GM23338 (cell line): ENCODE data around the gene RIN3. TPM values are rescaled to one million over a fixed set of nuclear protein-coding genes. Genes with fewer than 3 reads are reported as not detected.

Experiments
- ATAC-seq: fragments of 200-7000 bp; cut with Tn5 transposase; 3 replicates; pipeline ENCODE4 v1.9.1; 2020
- DNase-seq: peaks from one replicate; pipeline ENCODE4 v3.0.0-alpha.2; 2015; ENCODE audit warnings: low spot score
- H2AFZ ChIP-seq: fragments of 200-600 bp; sonication (generic); 2 replicates; pipeline ENCODE4 v1.8.0; 2016; ENCODE audit warnings: antibody characterized with exemption, mild to moderate bottlenecking, moderate library complexity
- H3F3A ChIP-seq: fragments of 200-600 bp; sonication (generic); replicated peaks from 2 replicates; pipeline ENCODE4 v1.8.0; 2017; ENCODE audit warnings: antibody characterized with exemption, mixed run types, low read depth
- H3K27ac ChIP-seq: fragments of 200-600 bp; sonication (generic); 2 replicates; pipeline ENCODE4 v1.6.1; 2016; ENCODE audit warnings: low read depth
- H3K27me3 ChIP-seq: fragments of 200-600 bp; sonication (generic); 2 replicates; pipeline ENCODE4 v1.8.0; 2016; ENCODE audit warnings: mild to moderate bottlenecking, mixed run types, moderate library complexity; ENCODE audit not compliant: insufficient read depth
- H3K36me3 ChIP-seq: fragments of 200-600 bp; sonication (generic); 2 replicates; pipeline ENCODE4 v1.8.0; 2016; ENCODE audit warnings: mild to moderate bottlenecking; ENCODE audit not compliant: insufficient read depth
- H3K4me1 ChIP-seq: fragments of 200-600 bp; sonication (generic); 2 replicates; pipeline ENCODE4 v1.8.0; 2016; ENCODE audit warnings: mild to moderate bottlenecking, moderate library complexity; ENCODE audit not compliant: insufficient read depth
- H3K4me2 ChIP-seq: fragments of 200-600 bp; sonication (generic); 2 replicates; pipeline ENCODE4 v1.7.1; 2017; ENCODE audit warnings: mixed run types
- H3K4me3 ChIP-seq: fragments of 200-600 bp; sonication (generic); 2 replicates; pipeline ENCODE4 v1.6.1; 2016; ENCODE audit warnings: mixed run types
- H3K79me2 ChIP-seq: fragments of 200-600 bp; sonication (generic); replicated peaks from 2 replicates; pipeline ENCODE4 v1.8.0; 2017; ENCODE audit warnings: mild to moderate bottlenecking; ENCODE audit not compliant: insufficient read depth
- H3K9me2 ChIP-seq: fragments of 200-600 bp; sonication (generic); 2 replicates; pipeline ENCODE4 v1.8.0; 2017; ENCODE audit not compliant: insufficient read depth
- H4K20me1 ChIP-seq: fragments of 200-600 bp; sonication (generic); replicated peaks from 2 replicates; pipeline ENCODE4 v1.8.0; 2017; ENCODE audit warnings: mild to moderate bottlenecking; ENCODE audit not compliant: insufficient read depth
- H3K27ac Mint-ChIP-seq: 2 replicates; pipeline ENCODE4 v1.8.0; 2020; ENCODE audit warnings: inconsistent platforms, mild to moderate bottlenecking, moderate library complexity, mixed read lengths
- H3K27me3 Mint-ChIP-seq: 3 replicates; pipeline ENCODE4 v1.8.0; 2022; ENCODE audit warnings: low read depth, mild to moderate bottlenecking, moderate library complexity, mixed read lengths, inconsistent platforms; ENCODE audit not compliant: insufficient read depth, poor library complexity
- H3K36me3 Mint-ChIP-seq: 3 replicates; pipeline ENCODE4 v1.8.0; 2021; ENCODE audit warnings: low read depth, mild to moderate bottlenecking, inconsistent platforms, moderate library complexity, mixed read lengths
- H3K4me1 Mint-ChIP-seq: 3 replicates; pipeline ENCODE4 v1.8.0; 2020; ENCODE audit warnings: mild to moderate bottlenecking, inconsistent platforms, mixed read lengths
- H3K4me3 Mint-ChIP-seq: 3 replicates; pipeline ENCODE4 v1.8.0; 2021; ENCODE audit warnings: moderate library complexity, mild to moderate bottlenecking, inconsistent platforms, mixed read lengths
- H3K9me3 Mint-ChIP-seq: 3 replicates; pipeline ENCODE4 v1.8.0; 2020; ENCODE audit warnings: moderate library complexity, mild to moderate bottlenecking, inconsistent platforms, mixed read lengths
- CREB1 ChIP-seq: fragments of 250-450 bp; sonication (Bioruptor Pico); IDR thresholded peaks from 2 replicates; pipeline ENCODE4 v1.5.0; 2020; ENCODE audit warnings: low read depth, mild to moderate bottlenecking, moderate library complexity
- EZH2 ChIP-seq: fragments of 200-600 bp; sonication (generic); IDR thresholded peaks from one replicate; pipeline ENCODE4 v1.8.0; 2017; ENCODE audit warnings: antibody characterized with exemption, mild to moderate bottlenecking, low read depth; ENCODE audit not compliant: unreplicated experiment
- EZH2phosphoT487 ChIP-seq: fragments of 200-600 bp; sonication (generic); IDR thresholded peaks from one replicate; pipeline ENCODE4 v1.8.1; 2018; ENCODE audit warnings: antibody characterized with exemption; ENCODE audit not compliant: unreplicated experiment
- JUNB ChIP-seq: IDR thresholded peaks from one replicate; pipeline ENCODE4 v1.6.1; 2016; ENCODE audit warnings: antibody characterized with exemption; ENCODE audit not compliant: unreplicated experiment
- NANOG ChIP-seq: IDR thresholded peaks from 2 replicates; pipeline ENCODE4 v1.6.1; 2016; ENCODE audit warnings: antibody characterized with exemption, borderline replicate concordance
- ZNF114 ChIP-seq: fragments of 250-450 bp; sonication (Bioruptor Pico); IDR thresholded peaks from 2 replicates; pipeline ENCODE4 v1.5.0; 2020; ENCODE audit warnings: mild to moderate bottlenecking, moderate library complexity
- polyA plus RNA-seq: library from polyadenylated mRNA; unstranded; fragments of >200 nt; fragmentation: Nextera tagmentation; extraction: Ambion mirVana; gene quantifications from 2 replicates; pipeline ENCODE4 v1.2.1, GENCODE V29; 2016
- total RNA-seq: library from RNA; depleted of rRNA; stranded (reverse); fragments of >200 nt; shearing (Covaris generic); gene quantifications from 2 replicates; pipeline ENCODE4 v1.2.3, GENCODE V29; 2014
- TF ChIP-seq, protein P1 (sequence below): fragments of 250-450 bp; sonication (Bioruptor Pico); IDR thresholded peaks from 2 replicates; pipeline ENCODE4 v1.5.0; 2020; ENCODE audit warnings: mild to moderate bottlenecking, moderate library complexity
- TF ChIP-seq, protein P2 (sequence below): IDR thresholded peaks from 2 replicates; pipeline ENCODE4 v1.6.1; 2016; ENCODE audit warnings: antibody characterized with exemption

Gene RIN3
- total and polyA plus RNA-seq, 2 experiments from 2014 or later, result 0.97 to 1.5 TPM

DNA sequence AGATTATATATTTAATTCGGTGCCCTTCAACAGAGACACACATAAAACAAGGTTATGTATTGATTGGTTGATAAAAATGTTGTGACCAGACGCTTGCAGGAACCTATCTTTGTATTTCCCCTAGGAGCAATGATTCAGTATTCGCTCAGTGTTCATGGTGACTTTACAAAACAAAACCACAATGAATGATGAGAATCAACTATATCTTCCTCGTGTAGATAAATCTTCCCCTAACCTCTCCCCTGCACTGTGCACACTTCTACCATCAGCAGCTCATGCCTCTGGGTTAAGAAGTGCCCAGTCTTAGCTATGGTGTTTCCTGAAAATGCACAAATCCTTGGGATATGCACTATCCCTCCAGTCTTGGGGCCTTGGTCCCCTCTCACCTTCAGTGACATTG is 16.3 kb downstream of the RIN3 start (continued):
- TF ChIP-seq, protein P1, sequence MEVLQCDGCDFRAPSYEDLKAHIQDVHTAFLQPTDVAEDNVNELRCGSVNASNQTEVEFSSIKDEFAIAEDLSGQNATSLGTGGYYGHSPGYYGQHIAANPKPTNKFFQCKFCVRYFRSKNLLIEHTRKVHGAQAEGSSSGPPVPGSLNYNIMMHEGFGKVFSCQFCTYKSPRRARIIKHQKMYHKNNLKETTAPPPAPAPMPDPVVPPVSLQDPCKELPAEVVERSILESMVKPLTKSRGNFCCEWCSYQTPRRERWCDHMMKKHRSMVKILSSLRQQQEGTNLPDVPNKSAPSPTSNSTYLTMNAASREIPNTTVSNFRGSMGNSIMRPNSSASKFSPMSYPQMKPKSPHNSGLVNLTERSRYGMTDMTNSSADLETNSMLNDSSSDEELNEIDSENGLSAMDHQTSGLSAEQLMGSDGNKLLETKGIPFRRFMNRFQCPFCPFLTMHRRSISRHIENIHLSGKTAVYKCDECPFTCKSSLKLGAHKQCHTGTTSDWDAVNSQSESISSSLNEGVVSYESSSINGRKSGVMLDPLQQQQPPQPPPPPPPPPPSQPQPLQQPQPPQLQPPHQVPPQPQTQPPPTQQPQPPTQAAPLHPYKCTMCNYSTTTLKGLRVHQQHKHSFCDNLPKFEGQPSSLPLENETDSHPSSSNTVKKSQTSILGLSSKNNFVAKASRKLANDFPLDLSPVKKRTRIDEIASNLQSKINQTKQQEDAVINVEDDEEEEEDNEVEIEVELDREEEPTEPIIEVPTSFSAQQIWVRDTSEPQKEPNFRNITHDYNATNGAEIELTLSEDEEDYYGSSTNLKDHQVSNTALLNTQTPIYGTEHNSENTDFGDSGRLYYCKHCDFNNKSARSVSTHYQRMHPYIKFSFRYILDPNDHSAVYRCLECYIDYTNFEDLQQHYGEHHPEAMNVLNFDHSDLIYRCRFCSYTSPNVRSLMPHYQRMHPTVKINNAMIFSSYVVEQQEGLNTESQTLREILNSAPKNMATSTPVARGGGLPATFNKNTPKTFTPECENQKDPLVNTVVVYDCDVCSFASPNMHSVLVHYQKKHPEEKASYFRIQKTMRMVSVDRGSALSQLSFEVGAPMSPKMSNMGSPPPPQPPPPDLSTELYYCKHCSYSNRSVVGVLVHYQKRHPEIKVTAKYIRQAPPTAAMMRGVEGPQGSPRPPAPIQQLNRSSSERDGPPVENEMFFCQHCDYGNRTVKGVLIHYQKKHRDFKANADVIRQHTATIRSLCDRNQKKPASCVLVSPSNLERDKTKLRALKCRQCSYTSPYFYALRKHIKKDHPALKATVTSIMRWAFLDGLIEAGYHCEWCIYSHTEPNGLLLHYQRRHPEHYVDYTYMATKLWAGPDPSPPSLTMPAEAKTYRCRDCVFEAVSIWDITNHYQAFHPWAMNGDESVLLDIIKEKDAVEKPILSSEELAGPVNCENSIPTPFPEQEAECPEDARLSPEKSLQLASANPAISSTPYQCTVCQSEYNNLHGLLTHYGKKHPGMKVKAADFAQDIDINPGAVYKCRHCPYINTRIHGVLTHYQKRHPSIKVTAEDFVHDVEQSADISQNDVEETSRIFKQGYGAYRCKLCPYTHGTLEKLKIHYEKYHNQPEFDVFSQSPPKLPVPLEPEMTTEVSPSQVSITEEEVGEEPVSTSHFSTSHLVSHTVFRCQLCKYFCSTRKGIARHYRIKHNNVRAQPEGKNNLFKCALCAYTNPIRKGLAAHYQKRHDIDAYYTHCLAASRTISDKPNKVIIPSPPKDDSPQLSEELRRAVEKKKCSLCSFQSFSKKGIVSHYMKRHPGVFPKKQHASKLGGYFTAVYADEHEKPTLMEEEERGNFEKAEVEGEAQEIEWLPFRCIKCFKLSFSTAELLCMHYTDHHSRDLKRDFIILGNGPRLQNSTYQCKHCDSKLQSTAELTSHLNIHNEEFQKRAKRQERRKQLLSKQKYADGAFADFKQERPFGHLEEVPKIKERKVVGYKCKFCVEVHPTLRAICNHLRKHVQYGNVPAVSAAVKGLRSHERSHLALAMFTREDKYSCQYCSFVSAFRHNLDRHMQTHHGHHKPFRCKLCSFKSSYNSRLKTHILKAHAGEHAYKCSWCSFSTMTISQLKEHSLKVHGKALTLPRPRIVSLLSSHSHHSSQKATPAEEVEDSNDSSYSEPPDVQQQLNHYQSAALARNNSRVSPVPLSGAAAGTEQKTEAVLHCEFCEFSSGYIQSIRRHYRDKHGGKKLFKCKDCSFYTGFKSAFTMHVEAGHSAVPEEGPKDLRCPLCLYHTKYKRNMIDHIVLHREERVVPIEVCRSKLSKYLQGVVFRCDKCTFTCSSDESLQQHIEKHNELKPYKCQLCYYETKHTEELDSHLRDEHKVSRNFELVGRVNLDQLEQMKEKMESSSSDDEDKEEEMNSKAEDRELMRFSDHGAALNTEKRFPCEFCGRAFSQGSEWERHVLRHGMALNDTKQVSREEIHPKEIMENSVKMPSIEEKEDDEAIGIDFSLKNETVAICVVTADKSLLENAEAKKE (CRISPR knock-in tag), result no peak
- no peak for TF ChIP-seq EZH2
- no peak for TF ChIP-seq NANOG
- TF ChIP-seq EZH2phosphoT487, result no peak
- no peak for TF ChIP-seq JUNB
- TF ChIP-seq, protein P2, sequence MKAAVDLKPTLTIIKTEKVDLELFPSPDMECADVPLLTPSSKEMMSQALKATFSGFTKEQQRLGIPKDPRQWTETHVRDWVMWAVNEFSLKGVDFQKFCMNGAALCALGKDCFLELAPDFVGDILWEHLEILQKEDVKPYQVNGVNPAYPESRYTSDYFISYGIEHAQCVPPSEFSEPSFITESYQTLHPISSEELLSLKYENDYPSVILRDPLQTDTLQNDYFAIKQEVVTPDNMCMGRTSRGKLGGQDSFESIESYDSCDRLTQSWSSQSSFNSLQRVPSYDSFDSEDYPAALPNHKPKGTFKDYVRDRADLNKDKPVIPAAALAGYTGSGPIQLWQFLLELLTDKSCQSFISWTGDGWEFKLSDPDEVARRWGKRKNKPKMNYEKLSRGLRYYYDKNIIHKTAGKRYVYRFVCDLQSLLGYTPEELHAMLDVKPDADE, result no peak

DNA sequence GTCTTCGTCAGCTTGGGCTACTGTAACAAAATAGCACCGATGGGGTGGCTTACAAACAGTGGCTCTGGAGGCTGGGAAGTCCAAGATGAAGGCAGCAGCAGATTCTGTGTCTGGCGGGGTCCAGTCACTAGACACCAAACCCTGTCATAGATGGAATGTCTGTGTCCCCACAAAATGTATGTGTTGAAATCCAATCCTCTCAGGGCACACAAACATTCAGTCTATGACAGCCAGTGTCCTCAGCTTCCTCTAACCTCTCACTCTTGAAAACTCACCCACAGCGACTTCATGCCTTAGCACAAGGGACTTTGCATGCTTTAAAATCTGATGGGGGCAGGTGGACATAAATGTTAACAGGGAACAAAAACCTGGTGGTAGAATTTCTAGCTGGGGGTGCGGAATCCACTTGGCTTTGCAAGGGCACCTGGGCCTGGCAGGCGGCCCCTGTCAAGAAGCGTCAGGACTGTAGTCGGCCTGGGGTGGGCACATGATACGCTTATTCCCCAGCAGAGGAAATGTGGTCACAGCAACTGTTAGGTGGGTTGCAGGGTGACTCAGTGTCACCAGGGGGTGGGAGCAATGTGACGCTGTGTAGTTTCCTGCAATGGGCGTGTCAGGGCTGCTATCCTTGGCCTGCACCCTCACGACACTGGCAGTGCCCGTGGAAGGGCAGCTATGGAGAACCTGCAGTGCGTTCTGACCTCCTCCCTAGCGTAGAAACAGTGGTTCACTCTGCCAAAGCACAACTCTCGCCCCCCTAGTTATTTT is 17.7 kb downstream of the RIN3 start:
- H3K4me1 ChIP-seq, result no peaks in the 10 kb centered on the region
- no peaks in the 10 kb centered on the region for H3K79me2 ChIP-seq
- no peak overlapping the region for H3K4me3 Mint-ChIP-seq
- no peaks in the 10 kb centered on the region for H3F3A ChIP-seq
- H3K36me3 ChIP-seq, result no peaks in the 10 kb centered on the region
- H3K4me2 ChIP-seq, result no peak overlapping the region
- H3K27me3 ChIP-seq, result no peaks in the 10 kb centered on the region
- H3K4me3 ChIP-seq, result no peak overlapping the region
- no peak overlapping the region for H2AFZ ChIP-seq
- no peak overlapping the region for H3K27ac ChIP-seq
- no peak overlapping the region for H3K27ac Mint-ChIP-seq
- TF ChIP-seq EZH2phosphoT487 (no peak), JUNB (no peak), CREB1 (no peak), ZNF114 (CRISPR knock-in tag) (no peak)
- H3K9me3 Mint-ChIP-seq, result no peaks in the 10 kb centered on the region
- H3K27me3 Mint-ChIP-seq, result peaks cover 11% of the 10 kb centered on the region
- no peaks in the 10 kb centered on the region for H3K36me3 Mint-ChIP-seq
- no peak for DNase-seq
- no peaks in the 10 kb centered on the region for H3K4me1 Mint-ChIP-seq
- no peaks in the 10 kb centered on the region for H4K20me1 ChIP-seq
- H3K9me2 ChIP-seq, result no peaks in the 10 kb centered on the region
- ATAC-seq, result no peak
